SIG-M5 treated with dmso at 0.1 percent for 504 hours (cell line): Measurements from ENCODE around the gene COBLL1.
"Not testable (repeated sequence)": the region's sequence is repeated elsewhere in the genome, so short reads cannot be mapped to it uniquely, and the experiment has no call there.

Experiments
- DNase-seq: peaks from one replicate; lab custom pipeline; 2025; ENCODE audit not compliant: unreplicated experiment; lab: John Stamatoyannopoulos, UW

COBLL1 gene, protein sequence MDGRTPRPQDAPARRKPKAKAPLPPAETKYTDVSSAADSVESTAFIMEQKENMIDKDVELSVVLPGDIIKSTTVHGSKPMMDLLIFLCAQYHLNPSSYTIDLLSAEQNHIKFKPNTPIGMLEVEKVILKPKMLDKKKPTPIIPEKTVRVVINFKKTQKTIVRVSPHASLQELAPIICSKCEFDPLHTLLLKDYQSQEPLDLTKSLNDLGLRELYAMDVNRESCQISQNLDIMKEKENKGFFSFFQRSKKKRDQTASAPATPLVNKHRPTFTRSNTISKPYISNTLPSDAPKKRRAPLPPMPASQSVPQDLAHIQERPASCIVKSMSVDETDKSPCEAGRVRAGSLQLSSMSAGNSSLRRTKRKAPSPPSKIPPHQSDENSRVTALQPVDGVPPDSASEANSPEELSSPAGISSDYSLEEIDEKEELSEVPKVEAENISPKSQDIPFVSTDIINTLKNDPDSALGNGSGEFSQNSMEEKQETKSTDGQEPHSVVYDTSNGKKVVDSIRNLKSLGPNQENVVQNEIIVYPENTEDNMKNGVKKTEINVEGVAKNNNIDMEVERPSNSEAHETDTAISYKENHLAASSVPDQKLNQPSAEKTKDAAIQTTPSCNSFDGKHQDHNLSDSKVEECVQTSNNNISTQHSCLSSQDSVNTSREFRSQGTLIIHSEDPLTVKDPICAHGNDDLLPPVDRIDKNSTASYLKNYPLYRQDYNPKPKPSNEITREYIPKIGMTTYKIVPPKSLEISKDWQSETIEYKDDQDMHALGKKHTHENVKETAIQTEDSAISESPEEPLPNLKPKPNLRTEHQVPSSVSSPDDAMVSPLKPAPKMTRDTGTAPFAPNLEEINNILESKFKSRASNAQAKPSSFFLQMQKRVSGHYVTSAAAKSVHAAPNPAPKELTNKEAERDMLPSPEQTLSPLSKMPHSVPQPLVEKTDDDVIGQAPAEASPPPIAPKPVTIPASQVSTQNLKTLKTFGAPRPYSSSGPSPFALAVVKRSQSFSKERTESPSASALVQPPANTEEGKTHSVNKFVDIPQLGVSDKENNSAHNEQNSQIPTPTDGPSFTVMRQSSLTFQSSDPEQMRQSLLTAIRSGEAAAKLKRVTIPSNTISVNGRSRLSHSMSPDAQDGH

DNA sequence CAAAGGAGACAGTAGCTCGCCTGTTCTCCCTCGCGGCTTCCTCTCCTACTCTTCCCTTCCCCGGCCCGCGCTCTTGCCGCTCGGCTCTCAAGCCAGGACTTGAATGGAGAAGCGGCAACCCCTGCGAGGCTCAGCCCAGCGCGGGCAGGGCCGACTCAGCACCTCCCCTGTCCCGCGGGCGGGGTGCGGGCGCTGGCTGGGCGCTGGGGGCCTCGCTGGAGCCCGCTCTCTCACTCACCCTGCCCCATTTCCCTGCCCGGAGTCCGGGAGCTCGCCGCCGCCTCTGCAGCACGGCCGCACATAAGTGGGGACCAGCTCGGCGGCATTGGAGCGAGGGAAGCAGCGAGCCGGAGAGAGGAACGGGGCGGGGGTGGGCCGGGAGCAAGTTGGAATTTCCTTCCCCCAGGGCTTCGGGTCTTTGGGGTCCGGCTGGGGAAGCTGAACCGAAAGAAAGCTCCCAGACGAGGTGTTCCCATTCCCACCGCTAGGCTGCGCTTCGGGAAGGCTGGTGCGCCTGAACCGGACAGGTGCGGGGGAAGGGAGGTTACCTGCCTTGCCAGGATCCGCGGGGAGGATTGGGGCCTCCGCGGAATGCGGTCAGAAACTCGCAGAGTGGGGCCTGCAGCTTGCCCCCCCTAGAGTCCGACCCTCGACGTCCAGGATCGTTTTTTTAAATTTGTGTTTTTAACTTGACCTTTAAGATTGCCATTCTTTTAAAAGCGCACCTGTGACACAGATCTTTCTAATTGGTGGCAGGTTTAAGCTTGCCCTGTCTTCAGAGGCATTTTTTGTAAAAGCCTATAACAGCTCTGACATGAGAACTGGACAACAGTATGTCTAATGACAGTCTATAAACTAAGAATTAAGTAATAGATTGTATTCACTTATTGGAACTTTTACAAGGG, at the start of gene COBLL1:
Gene COBLL1, minus strand, starts transcription at position 105 of the 905 bp plus-strand sequence. CDS start 627 bp downstream, outside the sequence.
- peak; percentile 27 for DNase-seq

DNA sequence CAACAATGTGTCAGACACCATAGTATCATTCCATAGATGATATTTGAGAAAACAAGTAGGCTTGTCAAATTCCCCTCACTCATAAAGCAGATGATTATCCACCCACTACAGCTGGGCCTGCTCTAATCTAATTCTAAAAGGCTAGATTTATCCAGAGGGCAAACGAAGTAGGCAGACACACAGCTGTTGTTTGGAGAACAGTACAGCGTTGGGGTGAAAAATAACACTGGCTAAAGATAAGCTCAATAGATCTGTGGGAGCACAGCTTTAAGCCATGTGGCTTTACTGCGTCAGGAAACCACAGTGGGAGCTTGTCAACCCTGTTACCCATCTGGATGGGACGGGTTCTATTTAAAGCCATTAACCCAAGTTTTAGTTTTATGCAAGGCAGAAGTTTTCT, 48.9 kb upstream of the COBLL1 start:
- DNase-seq, result no peak

DNA sequence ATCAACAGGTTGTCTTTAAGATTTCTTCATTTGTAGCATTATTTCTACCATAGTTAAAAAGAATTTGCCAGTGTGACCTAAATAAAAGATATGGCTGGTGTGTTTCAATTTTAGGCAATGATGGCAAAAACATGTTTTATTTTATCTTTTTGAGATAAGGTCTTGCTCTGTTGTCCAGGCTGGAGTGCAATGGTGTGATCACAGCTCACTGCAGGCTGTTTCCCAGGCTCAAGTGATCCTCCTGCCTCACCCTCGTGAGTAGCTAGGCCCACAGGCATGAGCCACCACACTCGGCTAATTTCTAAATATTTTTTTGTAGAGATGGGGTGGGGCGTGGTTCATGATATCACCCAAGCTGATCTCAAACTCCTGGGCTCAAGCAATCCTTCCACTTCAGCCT, 47.0 kb upstream of the COBLL1 start:
- no peak for DNase-seq

DNA sequence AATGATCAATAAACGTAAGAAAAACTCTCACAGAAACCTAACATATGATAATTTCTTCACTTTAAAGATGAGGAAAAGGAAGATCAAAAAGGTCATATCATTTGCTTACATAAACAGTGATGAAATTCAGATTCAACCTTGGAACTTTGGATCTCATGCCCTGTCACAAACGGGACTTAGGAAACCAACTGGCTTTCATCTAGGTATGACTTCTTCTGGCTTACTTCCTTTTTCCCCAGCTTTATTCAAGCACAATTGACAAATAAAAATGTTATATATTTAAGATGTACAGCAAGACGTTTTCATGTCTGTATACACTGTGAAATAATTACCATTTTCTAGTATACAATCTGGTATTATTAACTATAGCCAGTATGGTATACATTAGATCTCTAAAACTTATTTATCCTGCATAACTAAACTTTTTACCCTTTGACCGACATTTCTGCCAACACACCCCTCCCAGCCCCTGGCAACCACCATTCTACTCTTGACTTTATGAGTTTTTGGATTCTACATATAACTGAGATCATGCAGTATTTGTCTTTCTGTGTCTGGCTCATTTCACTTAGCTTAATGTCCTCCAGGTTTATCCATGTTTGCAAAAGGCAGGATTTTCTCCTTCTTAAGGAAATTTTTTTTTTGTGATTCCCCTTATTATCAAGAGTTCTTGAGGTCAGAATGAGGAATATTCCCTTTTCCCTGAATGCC, 46.0 kb upstream of the COBLL1 start:
- no peak for DNase-seq

DNA sequence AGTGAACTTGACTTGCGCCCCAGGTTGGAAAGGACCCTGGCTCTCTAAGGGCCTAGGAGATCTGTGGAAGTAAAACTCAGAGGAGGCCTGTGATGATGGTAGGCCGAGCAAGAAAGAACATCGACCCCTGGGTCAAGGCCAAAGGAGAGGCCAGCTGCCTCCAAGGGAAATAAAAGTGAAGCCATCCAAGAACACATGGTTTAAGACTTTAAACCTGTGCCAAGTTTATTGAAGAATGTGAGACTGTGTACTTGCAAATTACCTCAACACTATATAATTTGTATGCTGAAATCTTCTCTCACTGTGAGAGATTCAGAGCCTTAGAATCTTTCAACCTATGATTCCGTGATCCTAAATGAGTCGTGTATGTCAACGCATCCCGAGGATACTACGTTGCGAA, 40.7 kb upstream of the COBLL1 start:
- no peak for DNase-seq

DNA sequence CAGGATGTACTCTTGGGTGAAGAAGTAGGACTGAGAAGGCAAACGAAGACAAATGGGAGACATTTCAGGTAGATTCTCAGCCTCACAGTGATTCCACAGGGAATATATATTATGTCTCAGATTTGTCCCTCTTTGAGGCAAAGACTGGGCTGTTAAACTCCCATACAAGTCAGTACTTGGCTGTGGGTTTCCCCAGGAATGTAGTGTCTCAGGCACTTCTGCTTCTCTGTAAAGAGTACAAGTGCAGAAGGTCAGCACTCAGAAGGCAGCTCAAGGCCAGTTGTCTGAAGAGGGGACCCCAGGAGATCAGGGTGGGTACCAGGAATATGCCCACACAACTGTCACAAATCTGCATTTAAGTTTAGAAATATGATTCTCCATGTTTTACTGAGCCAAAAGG, 39.9 kb upstream of the COBLL1 start:
- DNase-seq, result no peak

DNA sequence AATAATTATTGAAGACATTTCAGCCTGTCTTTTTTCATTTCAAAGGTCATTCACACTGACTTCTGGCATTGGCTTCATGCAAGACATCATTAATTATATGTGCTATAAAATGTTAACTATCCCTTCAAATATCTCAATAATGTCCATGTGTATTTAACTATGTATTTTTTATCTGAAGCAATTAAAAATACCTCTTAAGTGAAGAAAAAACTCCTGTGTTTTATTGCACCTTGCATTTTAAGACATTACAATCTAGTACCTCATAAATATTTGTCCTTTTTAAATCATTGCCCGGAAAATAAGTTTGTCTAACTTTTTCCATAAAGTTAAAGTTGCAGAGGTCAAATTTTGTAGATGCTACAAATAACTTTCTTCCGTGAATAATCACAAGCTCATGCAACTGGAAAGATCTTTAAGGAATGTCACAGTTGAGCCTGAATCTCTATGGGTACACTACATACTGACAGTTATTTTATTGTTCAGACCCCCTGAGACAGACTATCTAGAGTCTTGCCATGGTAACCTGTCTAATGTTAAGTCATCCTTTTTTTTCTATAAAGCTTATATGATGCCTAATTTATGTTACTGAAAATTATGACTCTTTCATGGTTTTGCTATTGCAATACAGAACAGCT, 38.4 kb upstream of the COBLL1 start:
- no peak for DNase-seq

DNA sequence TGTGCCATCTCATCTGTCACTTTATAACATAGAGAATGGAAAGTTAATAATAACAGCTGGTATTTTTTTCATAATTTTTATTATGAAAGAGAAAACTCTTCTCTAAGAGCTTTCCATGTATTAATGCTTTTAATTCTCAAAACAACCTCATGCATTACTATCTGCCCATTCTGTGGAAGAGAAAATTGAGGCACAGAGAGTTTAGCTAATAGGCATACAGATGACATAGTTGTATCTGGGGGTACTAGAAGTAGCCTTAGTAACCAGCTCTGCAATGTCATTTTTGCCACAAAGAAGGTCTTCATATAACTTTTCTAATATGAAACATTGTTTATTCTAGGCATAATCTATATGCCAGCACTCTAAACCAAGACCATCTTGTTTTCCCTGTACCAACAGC, 36.3 kb upstream of the COBLL1 start:
- no peak for DNase-seq

DNA sequence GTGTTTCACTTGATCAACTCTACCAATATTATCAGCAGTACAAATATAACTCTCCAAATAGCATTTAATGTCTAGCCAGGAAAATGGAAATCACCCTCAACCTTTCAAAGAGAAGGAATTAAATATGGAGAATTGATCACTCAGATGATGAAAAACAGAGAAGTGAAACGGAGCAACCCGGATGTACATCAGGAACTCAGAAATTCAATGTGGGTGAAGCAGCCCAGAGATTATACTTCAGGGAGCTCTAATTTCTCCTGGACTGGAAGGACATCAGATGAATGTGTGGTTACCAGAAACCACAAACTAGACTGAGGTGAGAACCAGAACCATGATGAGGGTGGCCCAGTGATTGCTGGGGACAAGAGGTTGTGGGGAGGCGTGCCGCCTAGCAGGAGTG, 35.5 kb upstream of the COBLL1 start:
- DNase-seq, result no peak

DNA sequence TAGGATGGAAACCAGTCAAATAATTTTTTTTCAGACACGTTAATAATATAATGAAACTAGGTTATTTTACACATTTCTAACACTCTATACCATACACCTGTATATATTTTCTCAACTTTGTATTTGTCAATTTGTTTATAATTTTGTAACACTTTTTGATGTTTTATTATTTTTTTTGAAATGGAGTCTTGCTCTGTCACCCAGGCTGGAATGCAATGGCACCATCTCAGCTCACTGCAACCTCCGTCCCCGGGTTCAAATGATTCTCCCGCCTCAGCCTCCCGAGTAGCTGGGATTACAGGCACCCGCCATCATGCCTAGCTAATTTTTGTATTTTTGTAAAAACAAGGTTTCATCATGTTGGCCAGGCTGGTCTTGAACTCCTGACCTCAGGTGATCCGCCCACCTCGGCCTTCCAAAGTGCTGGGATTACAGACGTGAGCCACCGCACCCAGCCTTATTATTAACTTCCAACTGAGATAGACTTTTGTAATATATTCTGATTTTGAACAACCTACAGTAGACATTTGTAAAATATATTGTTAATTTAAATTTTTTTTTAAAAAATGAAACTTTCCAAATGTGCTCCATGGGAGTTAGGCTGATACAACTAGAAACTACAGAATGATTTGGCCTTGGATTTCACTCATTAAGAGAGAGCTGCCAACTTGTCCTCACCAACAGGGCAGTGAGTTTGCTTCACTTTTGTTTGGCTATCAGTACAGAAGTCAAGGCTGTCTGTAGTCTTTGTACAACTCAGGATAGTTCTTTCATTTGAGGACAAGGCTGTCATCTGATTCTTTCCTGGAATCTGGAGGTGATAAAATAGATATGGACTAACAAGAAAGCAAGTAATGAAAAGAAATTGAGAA, 33.9 kb upstream of the COBLL1 start:
- DNase-seq, result no peak

DNA sequence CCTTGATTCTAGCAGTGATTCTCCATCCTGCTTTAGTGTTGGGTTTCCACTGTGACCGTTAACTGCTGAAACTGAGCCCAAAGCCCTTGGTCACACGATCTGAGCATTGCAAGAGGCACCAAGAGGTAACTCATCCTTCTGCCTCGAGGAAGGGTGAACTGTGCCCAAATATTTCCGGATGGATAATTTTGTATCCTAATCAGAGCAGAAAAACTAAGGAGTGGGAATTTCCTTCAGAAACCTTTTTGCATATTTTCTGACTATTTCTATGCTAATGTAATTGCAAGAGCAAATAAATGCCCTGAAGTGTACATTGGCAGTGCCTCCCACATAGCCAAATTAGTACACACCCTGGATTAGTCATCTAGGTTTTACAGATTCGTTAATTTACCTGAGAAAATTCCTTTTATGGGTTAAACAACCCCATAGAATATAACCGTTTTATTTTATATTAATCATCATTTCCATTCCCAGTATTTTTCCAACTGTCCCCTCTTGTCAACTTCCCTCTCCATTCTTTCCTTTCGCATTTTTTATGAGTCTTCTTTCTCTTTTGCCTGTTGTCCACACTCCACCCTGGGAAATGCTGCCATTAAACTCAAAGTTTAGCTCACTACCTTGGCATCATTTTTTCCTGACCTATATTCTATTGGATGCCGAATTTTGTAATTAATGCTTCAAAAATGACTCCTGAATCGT, 31.7 kb upstream of the COBLL1 start:
- DNase-seq, result no peak

DNA sequence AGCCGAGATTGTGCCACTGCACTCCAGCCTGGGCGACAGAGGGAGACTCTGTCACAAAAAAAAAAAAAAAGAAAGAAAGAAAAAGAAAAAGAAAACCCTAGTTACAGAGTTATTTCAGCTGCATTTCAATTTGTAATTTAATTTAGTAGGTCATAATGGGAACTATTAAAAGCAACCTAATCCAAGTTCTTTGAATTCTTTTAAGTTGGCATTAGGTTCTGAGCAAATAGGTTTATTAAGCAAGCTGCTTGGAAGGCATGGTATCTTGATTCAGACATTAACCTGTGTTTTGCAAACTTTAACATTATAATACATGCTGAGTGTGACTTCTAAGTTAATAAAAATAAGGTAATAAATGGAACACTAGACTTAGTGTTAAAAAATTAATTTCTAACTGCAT, 29.8 kb upstream of the COBLL1 start:
- DNase-seq, result no peak

DNA sequence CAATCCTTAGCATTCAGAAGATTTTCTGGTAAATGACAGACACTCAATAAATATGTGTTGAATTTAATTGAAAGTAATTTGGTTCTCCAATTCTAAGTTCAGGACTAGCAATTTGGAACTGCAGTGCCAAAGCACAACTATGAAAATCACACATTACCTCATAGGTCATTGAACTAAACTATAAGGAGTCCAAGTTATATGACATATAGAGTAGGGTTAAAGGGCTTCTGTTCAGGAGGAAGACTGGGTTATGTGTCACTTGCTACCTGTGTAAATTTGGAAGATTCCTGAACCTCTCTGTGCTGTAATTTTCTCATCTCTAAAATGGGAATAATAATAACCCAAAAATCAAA, 27.8 kb upstream of the COBLL1 start:
- no peak for DNase-seq

DNA sequence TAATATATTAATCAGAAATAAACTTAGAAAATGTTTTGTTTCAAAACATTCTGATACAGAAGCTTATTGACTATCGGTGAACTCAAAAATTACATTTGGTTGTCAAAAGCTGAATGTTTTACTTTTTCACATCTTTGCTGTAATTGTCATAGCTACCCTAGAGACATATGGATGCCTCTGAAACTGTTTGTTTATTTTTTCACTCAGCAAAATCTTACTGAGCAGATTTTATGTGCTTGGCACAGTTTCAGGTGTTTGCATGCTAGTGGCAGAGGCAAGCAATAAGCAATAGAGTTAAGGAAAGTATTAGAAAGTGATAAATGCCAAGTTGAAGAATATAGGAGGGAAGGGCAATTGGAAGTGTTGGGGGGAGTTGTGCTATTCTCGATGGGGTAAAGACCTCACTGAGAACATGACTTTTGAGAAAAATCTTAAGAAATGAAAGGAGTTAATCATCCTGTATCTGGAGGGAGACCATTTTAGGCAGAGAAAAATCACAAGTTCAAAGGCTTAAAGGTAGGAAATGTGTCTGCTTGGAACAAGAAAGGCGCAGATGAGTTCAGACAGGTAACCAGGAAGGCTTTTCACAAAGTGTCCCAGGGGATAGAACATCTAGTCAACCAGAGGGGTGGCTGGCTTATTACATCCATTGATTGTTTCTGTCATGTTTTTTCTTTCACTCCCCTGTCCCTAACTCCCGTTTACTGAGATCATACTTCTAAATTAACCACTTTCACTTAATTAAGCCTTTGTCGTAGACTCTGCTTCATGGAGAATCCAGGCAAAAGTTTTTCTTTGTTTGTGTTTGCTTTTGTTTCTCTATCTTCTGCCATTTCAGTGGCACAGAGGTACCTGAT, 27.2 kb upstream of the COBLL1 start:
- DNase-seq, result no peak

DNA sequence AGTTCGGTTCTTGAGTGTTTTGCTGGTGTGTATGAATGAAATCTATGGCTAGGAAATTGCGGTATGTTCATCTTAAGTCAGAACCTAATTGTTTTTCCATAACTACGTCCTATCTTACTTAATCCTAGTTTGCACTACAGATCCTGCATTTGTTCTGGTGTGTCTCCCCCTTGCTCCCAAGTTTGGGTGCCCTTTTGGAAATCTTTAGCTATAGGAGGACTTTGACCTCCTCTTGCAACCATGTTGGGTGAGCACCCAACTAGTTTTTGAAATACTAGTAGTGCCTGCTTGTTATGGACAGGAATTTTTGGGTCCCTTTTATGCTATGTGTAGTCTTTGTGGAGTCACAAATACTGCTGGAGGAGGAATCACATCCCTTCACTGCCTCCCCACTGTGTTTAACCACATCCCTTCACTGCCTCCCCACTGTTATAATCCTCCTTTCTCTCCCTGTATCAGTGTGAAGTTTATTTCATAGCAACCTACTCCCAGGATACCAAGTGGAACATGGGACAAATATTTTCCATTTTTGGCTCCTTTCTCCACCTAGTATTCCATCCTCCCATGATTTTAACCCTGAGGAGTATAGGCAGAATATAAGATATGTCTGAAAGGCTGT, 26.3 kb upstream of the COBLL1 start:
- no peak for DNase-seq

DNA sequence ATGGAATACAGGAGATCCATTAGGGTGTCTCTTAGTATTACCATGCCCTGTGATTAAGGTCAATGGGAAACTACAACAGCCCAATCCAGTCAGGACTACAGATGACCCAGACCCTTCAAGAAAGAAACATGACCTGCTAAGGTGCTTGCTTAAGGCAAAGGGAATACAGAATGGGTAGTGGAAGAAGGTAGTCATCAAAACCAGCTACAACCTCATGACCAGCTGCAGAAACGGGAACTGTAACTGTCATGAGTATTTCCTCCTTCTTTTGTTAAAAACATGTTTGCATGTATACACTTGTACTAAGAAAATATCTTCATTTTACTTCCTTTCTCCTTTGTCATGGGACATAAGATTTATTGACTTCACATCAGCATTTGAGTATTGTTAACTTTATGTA, 24.8 kb upstream of the COBLL1 start:
- DNase-seq, result not testable (repeated sequence)

DNA sequence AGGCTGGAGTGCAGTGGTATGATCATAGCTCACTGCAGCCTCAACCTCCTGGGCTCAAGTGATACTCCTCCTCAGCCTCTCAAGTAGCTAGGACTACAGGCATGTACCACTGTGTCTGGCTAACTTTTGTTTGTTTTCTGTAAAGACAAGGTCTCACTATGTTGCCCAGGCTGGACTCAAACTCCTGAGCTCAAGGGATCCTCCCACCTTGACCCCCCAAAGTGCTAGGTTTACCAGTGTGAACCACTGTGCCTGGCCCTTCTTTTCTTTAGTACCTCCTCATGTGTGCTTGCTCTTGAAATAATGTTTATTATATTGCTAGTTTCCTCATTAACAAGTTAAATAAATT, 19.0 kb upstream of the COBLL1 start:
- DNase-seq, result no peak
